IMR-90 (cell line): Measurements from ENCODE around the gene RAP1GAP2. TPM values are rescaled to one million over a fixed set of nuclear protein-coding genes. Genes with fewer than 3 reads are reported as not detected.

Experiments
- ATAC-seq: fragments of 200-7000 bp; cut with Tn5 transposase; 2 replicates; pipeline ENCODE4 v1.9.1; 2020; ENCODE audit warnings: low read depth, mild to moderate bottlenecking, moderate library complexity
- BruUV-seq: library from RNA; stranded (reverse); fragments of 400-500 nt; replicated peaks from 2 replicates; lab custom pipeline; 2021; lab: Mats Ljungman, UMichigan
- CTCF ChIA-PET: fragments of 300-600 bp; formaldehyde crosslinking; extraction: SDS; loops from one replicate; lab custom pipeline; 2021; ENCODE audit warnings: antibody characterized with exemption; lab: Yijun Ruan, JAX
- POLR2A ChIA-PET: fragments of 300-600 bp; sonication (Branson Sonifier 250); formaldehyde crosslinking; loops from one replicate; lab custom pipeline; 2022; ENCODE audit warnings: antibody characterized with exemption; ENCODE audit not compliant: unreplicated experiment; lab: Charles Lee
- DNase-seq: peaks from one replicate; pipeline ENCODE4 v3.0.0; 2013
- H2AFZ ChIP-seq: replicated peaks from 2 replicates; pipeline ENCODE3; 2013; ENCODE audit warnings: low read length, mild to moderate bottlenecking; ENCODE audit not compliant: poor library complexity
- H2AK5ac ChIP-seq: 2 replicates; pipeline ENCODE4 v1.6.1; 2013; ENCODE audit warnings: low read depth, low read length, inconsistent platforms
- H2AK9ac ChIP-seq: replicated peaks from 2 replicates; pipeline ENCODE3; 2013; ENCODE audit warnings: mild to moderate bottlenecking, low read depth, low read length, moderate library complexity; ENCODE audit not compliant: poor library complexity
- H2BK120ac ChIP-seq: 2 replicates; pipeline ENCODE4 v1.6.1; 2013; ENCODE audit warnings: low read depth, low read length, inconsistent platforms
- H2BK15ac ChIP-seq: 3 replicates; pipeline ENCODE4 v1.6.1; 2013; ENCODE audit warnings: low read depth, low read length, inconsistent platforms
- H2BK20ac ChIP-seq: 2 replicates; pipeline ENCODE4 v1.6.1; 2013; ENCODE audit warnings: low read depth, mild to moderate bottlenecking, inconsistent platforms, low read length, moderate library complexity
- H2BK5ac ChIP-seq: 2 replicates; pipeline ENCODE4 v1.6.1; 2013; ENCODE audit warnings: mild to moderate bottlenecking, low read depth, low read length, inconsistent platforms; ENCODE audit not compliant: poor library complexity, severe bottlenecking
- H3K14ac ChIP-seq: replicated peaks from 2 replicates; pipeline ENCODE4 v1.6.1; 2013; ENCODE audit warnings: low read depth, low read length, inconsistent platforms
- H3K18ac ChIP-seq: 2 replicates; pipeline ENCODE4 v1.6.1; 2013; ENCODE audit warnings: low read depth, low read length, control low read depth
- H3K23ac ChIP-seq: 2 replicates; pipeline ENCODE4 v1.6.1; 2013; ENCODE audit warnings: low read depth, low read length, inconsistent platforms
- H3K27ac ChIP-seq: 2 replicates; pipeline ENCODE4 v1.5.1; 2013; ENCODE audit warnings: mild to moderate bottlenecking, control low read depth, low read length; ENCODE audit not compliant: insufficient read depth
- H3K27me3 ChIP-seq: 2 replicates; pipeline ENCODE4 v1.6.1; 2013; ENCODE audit warnings: low read length; ENCODE audit not compliant: control insufficient read depth, insufficient read depth
- H3K36me3 ChIP-seq: 2 replicates; pipeline ENCODE4 v1.6.1; 2013; ENCODE audit warnings: low read length, mixed read lengths; ENCODE audit not compliant: control insufficient read depth, insufficient read depth
- H3K4ac ChIP-seq: 2 replicates; pipeline ENCODE4 v1.6.1; 2013; ENCODE audit warnings: low read depth, low read length, inconsistent platforms
- H3K4me1 ChIP-seq: 2 replicates; pipeline ENCODE4 v1.6.1; 2013; ENCODE audit warnings: low read length, mixed read lengths; ENCODE audit not compliant: control insufficient read depth, insufficient read depth
- H3K4me2 ChIP-seq: 2 replicates; pipeline ENCODE4 v1.6.1; 2013; ENCODE audit warnings: low read depth, mild to moderate bottlenecking, control low read depth, low read length, moderate library complexity
- H3K4me3 ChIP-seq: 2 replicates; pipeline ENCODE4 v1.5.1; 2013; ENCODE audit warnings: low read depth, mild to moderate bottlenecking, control low read depth, low read length, moderate library complexity; ENCODE audit not compliant: insufficient read depth
- H3K56ac ChIP-seq: 2 replicates; pipeline ENCODE4 v1.6.1; 2013; ENCODE audit warnings: low read length, inconsistent platforms; ENCODE audit not compliant: insufficient read depth; ENCODE audit errors: extremely low read depth
- H3K79me1 ChIP-seq, 2 experiments: 2 replicates each; pipeline ENCODE4 v1.6.1; 2013; ENCODE audit warnings: low read length in 2 of 2, inconsistent platforms in 1 of 2, low read depth in 1 of 2
- H3K9ac ChIP-seq: 2 replicates; pipeline ENCODE4 v1.6.1; 2013; ENCODE audit warnings: low read depth, low read length, control low read depth
- H3K9me1 ChIP-seq: 2 replicates; pipeline ENCODE4 v1.6.1; 2013; ENCODE audit warnings: low read length, inconsistent platforms; ENCODE audit not compliant: insufficient read depth
- H3K9me3 ChIP-seq: 2 replicates; pipeline ENCODE4 v1.6.1; 2013; ENCODE audit warnings: low read length; ENCODE audit not compliant: control insufficient read depth, insufficient read depth
- H4K20me1 ChIP-seq: 2 replicates; pipeline ENCODE4 v1.6.1; 2013; ENCODE audit warnings: low read length, inconsistent platforms; ENCODE audit not compliant: insufficient read depth
- H4K5ac ChIP-seq: 2 replicates; pipeline ENCODE4 v1.6.1; 2013; ENCODE audit warnings: mild to moderate bottlenecking, low read depth, low read length, control low read depth
- H4K8ac ChIP-seq, 2 experiments: 2 replicates each; pipeline ENCODE4 v1.6.1; 2013; ENCODE audit warnings: low read depth in 2 of 2, low read length in 2 of 2, control low read depth in 1 of 2, inconsistent platforms in 1 of 2
- H4K91ac ChIP-seq: 2 replicates; pipeline ENCODE4 v1.6.1; 2013; ENCODE audit warnings: low read depth, low read length, inconsistent platforms; ENCODE audit not compliant: insufficient read depth
- BHLHE40 ChIP-seq: fragments of 150-350 bp; IDR thresholded peaks from 2 replicates; pipeline ENCODE4 v1.6.1; 2016; ENCODE audit warnings: mild to moderate bottlenecking, low read depth, low read length
- CEBPB ChIP-seq: IDR thresholded peaks from 2 replicates; pipeline ENCODE4 v1.6.1; 2012; ENCODE audit warnings: low read depth, low read length, improper control_type of control experiment
- CHD1 ChIP-seq: IDR thresholded peaks from 2 replicates; pipeline ENCODE4 v1.6.1; 2012; ENCODE audit warnings: low read depth, low read length, improper control_type of control experiment
- CTCF ChIP-seq: conservative IDR thresholded peaks from 2 replicates; pipeline ENCODE4 v1.5.1; 2012; ENCODE audit warnings: mild to moderate bottlenecking, low read depth, low read length, improper control_type of control experiment
- FOS ChIP-seq: fragments of 150-350 bp; IDR thresholded peaks from 2 replicates; pipeline ENCODE4 v1.6.1; 2016; ENCODE audit warnings: low read depth, low read length
- MAFK ChIP-seq: IDR thresholded peaks from 2 replicates; pipeline ENCODE4 v1.6.1; 2012; ENCODE audit warnings: low read depth, low read length, improper control_type of control experiment
- MAZ ChIP-seq: IDR thresholded peaks from 2 replicates; pipeline ENCODE4 v1.6.1; 2012; ENCODE audit warnings: low read depth, mild to moderate bottlenecking, low read length, improper control_type of control experiment, moderate library complexity, borderline replicate concordance
- MXI1 ChIP-seq: IDR thresholded peaks from 2 replicates; pipeline ENCODE4 v1.6.1; 2012; ENCODE audit warnings: low read depth, mild to moderate bottlenecking, low read length, moderate library complexity, borderline replicate concordance
- NFE2L2 ChIP-seq: fragments of 150-350 bp; IDR thresholded peaks from 2 replicates; pipeline ENCODE4 v1.6.1; 2016; ENCODE audit warnings: low read depth, mild to moderate bottlenecking, low read length
- POLR2A ChIP-seq: IDR thresholded peaks from 2 replicates; pipeline ENCODE4 v1.6.1; 2012; ENCODE audit warnings: mild to moderate bottlenecking, low read depth, low read length
- RAD21 ChIP-seq: IDR thresholded peaks from 2 replicates; pipeline ENCODE4 v1.6.1; 2012; ENCODE audit warnings: low read length, improper control_type of control experiment
- RCOR1 ChIP-seq: IDR thresholded peaks from 2 replicates; pipeline ENCODE4 v1.6.1; 2012; ENCODE audit warnings: mild to moderate bottlenecking, low read length, improper control_type of control experiment; ENCODE audit not compliant: insufficient replicate concordance
- RFX5 ChIP-seq: IDR thresholded peaks from 2 replicates; pipeline ENCODE4 v1.8.0; 2012; ENCODE audit warnings: low read depth, mild to moderate bottlenecking, low read length, moderate library complexity
- SMC3 ChIP-seq: fragments of 150-350 bp; IDR thresholded peaks from 2 replicates; pipeline ENCODE4 v1.6.1; 2016; ENCODE audit warnings: low read depth, mild to moderate bottlenecking, antibody characterized with exemption, low read length, moderate library complexity
- WGBS, 2 experiments: methylation state at CpG; one replicate each; pipeline versions ENCODE4 v1.1.5 to v1.1.7; 2013; ENCODE audit warnings: missing lambda C conversion rate in 2 of 2; ENCODE audit not compliant: insufficient read length in 1 of 2; ENCODE audit errors: extremely low coverage in 2 of 2; 5-methylcytosine and 5-hydroxymethylcytosine counted together
- dilution Hi-C: fragments of 300-500 bp; cut with HindIII; formaldehyde crosslinking; loops from one replicate; pipeline ENCODE4 v1.14.3; 2018; ENCODE audit warnings: low sequenced_read_pairs; ENCODE audit not compliant: unreplicated experiment
- in situ Hi-C: fragments of 300-500 bp; cut with MboI; formaldehyde crosslinking; loops from 3 replicates; pipeline ENCODE4 v1.14.3; 2019; ENCODE audit warnings: low sequenced_read_pairs, inconsistent platforms, mixed read lengths
- intact Hi-C: fragments of 100-400 bp; cut with micrococcal nuclease; formaldehyde crosslinking; loops from 2 replicates; pipeline ENCODE4 v1.10.0; 2022
- polyA plus RNA-seq, 3 experiments: library from polyadenylated mRNA; depleted of rRNA; stranded (reverse); fragments of >200 nt; gene quantifications; 2 replicates each; pipeline ENCODE4 v1.2.3, GENCODE V29; 2012; ENCODE audit warnings: low replicate concordance in 1 of 3
- total RNA-seq: library from RNA; depleted of rRNA; stranded (reverse); fragments of >200 nt; gene quantifications from 2 replicates; pipeline ENCODE4 v1.2.3, GENCODE V29; 2012
- TF ChIP-seq, protein P1 (sequence below): fragments of 150-350 bp; IDR thresholded peaks from 2 replicates; pipeline ENCODE4 v1.6.1; 2016; ENCODE audit warnings: low read depth, mild to moderate bottlenecking, low read length, moderate library complexity, borderline replicate concordance
- TF ChIP-seq, protein P2 (sequence below): fragments of 150-350 bp; IDR thresholded peaks from 2 replicates; pipeline ENCODE4 v1.6.1; 2017; ENCODE audit warnings: mild to moderate bottlenecking, antibody characterized with exemption, low read length, low read depth

The RAP1GAP2 gene
- total and polyA plus RNA-seq, 2 of the 4 experiments (the other 2 are of a cell fraction) = 5.7 to 7.5 TPM

DNA sequence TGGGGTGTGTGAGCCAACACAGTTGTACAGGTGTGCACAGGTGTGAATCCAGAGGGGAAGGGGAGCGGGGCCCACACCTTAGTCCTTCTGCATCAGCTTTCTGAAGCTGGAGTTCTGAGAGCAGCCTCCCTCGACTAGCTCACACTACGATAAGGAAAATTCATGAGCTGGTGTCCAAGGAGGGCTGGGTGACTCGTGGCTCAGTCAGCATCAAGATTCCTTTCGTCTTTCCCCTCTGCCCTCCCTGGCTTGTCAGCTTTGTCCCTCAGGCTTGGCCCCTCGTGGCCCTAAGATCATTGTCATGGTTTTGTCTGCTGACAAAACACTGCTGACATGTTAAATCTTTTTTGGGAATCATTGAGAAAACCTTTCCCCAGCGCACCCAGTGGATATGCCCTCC lies 219.7 kb downstream of the RAP1GAP2 start:
- Histone ChIP-seq H3K14ac (0 out of 2 replicates have a peak overlapping the region, but pooled peaks have one; percentile 19), H3K56ac (no peak overlapping the region), H3K9ac (no peak overlapping the region), H3K9me1 (no peaks in the 10 kb centered on the region), H4K20me1 (no peaks in the 10 kb centered on the region), H3K4ac (no peak overlapping the region), H3K27ac (no peak overlapping the region), H4K8ac (no peak overlapping the region), H2BK120ac (no peak overlapping the region), H3K18ac (no peak overlapping the region), H3K4me1 (0 out of 2 replicates have a peak, but pooled peaks cover 2% of the 10 kb centered on the region), H2AK9ac (no peak overlapping the region), H3K79me1 (no peaks in the 10 kb centered on the region), H2BK15ac (no peak overlapping the region), H2AFZ (no peak overlapping the region), H3K23ac (no peak overlapping the region), H2BK5ac (peak overlapping the region; percentile 50), H3K4me3 (no peak overlapping the region), H2AK5ac (no peak overlapping the region), H3K36me3 (peaks cover 1% of the 10 kb centered on the region; the same call in 1 of the 2 replicates), H4K91ac (no peak overlapping the region), H2BK20ac (no peak overlapping the region; the same call in 1 of the 2 replicates), H4K5ac (no peak overlapping the region; the same call in 1 of the 2 replicates), H3K9me3 (no peaks in the 10 kb centered on the region), H3K27me3 (no peaks in the 10 kb centered on the region), H3K4me2 (no peak overlapping the region)
- peak; percentile 66 for ATAC-seq
- dilution Hi-C loops = no loop called here
- intact Hi-C loops = no loop called here
- POLR2A ChIA-PET = no interaction called here
- in situ Hi-C loops = loop anchor here (10.0 kb wide), 1 partner anchor 161 kb away; no protein-coding TSS in a partner anchor
- no TSS peak for BruUV-seq
- CTCF ChIA-PET = no interaction called here
- no peak for TF ChIP-seq CTCF
- TF ChIP-seq SMC3 = no peak
- TF ChIP-seq, protein P1, sequence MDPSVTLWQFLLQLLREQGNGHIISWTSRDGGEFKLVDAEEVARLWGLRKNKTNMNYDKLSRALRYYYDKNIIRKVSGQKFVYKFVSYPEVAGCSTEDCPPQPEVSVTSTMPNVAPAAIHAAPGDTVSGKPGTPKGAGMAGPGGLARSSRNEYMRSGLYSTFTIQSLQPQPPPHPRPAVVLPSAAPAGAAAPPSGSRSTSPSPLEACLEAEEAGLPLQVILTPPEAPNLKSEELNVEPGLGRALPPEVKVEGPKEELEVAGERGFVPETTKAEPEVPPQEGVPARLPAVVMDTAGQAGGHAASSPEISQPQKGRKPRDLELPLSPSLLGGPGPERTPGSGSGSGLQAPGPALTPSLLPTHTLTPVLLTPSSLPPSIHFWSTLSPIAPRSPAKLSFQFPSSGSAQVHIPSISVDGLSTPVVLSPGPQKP = no peak
- TF ChIP-seq RAD21 = no peak
- no peak for TF ChIP-seq MXI1
- TF ChIP-seq CHD1 = no peak
- TF ChIP-seq FOS = no peak
- TF ChIP-seq MAZ = no peak
- no peak for TF ChIP-seq CEBPB
- no peak for TF ChIP-seq MAFK
- no peak for TF ChIP-seq RCOR1
- TF ChIP-seq, protein P2, sequence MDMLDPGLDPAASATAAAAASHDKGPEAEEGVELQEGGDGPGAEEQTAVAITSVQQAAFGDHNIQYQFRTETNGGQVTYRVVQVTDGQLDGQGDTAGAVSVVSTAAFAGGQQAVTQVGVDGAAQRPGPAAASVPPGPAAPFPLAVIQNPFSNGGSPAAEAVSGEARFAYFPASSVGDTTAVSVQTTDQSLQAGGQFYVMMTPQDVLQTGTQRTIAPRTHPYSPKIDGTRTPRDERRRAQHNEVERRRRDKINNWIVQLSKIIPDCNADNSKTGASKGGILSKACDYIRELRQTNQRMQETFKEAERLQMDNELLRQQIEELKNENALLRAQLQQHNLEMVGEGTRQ = no peak
- TF ChIP-seq NFE2L2 = no peak
- TF ChIP-seq RFX5 = no peak
- no peak for TF ChIP-seq POLR2A
- no peak for TF ChIP-seq BHLHE40
- WGBS, 2 experiments = 35% methylated on average over 2 of the region's 7 CpGs; no CpG with 5 or more reads in 1 of the 2 experiments
- peak; percentile 46 for DNase-seq
